ENCODE results near the gene IGF2.

IGF2 gene

DNA sequence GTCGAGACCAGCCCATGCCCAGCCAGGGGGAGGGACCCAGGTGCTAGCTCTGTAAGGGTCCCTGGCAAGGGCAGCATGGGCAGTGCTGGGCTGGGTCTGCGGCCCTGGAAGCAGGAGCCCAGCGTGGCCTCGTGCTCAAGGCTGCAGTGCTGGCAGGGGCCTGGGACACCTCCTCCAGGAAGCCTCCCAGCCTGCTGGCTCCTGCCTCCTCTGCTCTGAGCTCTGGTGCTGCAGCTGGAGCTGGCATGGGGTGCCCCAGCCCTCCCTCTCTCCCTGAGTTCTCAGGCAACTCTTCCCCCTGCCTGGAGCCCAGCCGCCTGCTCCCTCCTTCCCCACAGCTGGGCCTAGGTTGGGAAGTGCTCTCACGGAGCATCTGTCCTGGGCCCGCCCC, 15.0 kb upstream of the IGF2 start:
- no peak for DNase-seq

DNA sequence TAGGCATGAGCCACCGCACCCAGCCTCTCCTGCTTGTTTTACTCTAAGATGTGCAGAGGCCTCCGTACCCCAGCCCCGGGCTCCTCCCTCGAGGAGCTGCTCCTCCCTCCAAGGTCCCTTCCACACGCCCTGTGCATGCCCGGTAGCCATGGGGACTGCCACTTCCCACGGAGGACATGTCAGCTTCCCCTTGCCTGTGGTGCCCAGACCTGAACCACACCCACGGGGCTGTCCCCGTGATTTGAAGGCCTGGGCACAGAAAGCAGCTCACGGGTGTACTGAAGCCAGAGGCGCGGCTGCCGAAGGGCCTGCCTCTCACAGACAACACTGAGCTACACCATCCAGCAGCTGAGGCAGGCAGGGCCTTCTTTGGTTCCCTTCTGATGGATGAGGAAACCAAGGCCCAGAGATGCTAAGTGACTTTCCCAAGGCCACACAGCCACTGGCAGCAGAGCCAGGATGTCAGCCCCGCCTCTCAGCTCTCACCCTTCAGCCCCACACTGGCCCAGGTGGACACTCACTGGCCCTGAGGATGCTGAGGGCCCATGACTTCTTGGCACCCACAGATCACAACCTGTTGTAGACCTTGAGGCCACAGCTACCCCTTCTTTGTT, 14.5 kb upstream of the IGF2 start:
- no peak for DNase-seq

DNA sequence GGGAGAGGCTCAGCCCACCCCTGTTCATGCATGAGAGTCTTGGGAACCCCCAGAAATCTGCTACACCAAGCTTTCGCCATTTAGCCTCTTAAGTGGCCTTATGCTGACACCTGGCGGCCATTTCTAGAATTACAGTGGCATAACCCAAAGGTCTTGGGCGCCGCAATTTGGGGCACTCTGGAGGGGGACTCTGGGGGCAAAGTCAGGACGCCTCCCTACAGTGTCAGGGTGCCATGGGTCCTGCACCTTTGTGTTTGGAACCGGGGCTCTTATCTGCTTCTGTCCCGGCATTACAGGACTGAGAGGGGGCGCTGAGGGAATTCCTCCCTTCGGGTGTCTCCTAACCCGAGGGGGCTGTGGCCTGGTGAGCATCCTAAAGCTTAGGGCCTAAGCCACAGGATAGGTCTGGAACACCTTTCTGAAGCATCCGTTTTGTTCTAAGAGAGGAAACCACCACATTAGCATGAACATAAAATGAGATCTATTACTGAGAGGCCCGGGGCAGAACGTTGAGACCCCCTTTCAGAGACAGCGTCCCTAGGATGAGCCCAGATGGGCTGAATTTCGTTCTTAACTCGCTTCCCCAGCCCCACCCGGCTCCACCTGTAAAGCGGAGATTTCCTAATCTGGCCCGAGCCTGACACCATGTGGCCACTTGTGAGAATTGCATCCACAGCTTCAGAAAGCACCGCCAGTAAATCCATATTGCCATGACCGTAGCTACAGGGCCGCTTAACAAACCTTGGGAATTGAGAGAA, 12.5 kb upstream of the IGF2 start:
- DNase-seq: peak; percentile 78

DNA sequence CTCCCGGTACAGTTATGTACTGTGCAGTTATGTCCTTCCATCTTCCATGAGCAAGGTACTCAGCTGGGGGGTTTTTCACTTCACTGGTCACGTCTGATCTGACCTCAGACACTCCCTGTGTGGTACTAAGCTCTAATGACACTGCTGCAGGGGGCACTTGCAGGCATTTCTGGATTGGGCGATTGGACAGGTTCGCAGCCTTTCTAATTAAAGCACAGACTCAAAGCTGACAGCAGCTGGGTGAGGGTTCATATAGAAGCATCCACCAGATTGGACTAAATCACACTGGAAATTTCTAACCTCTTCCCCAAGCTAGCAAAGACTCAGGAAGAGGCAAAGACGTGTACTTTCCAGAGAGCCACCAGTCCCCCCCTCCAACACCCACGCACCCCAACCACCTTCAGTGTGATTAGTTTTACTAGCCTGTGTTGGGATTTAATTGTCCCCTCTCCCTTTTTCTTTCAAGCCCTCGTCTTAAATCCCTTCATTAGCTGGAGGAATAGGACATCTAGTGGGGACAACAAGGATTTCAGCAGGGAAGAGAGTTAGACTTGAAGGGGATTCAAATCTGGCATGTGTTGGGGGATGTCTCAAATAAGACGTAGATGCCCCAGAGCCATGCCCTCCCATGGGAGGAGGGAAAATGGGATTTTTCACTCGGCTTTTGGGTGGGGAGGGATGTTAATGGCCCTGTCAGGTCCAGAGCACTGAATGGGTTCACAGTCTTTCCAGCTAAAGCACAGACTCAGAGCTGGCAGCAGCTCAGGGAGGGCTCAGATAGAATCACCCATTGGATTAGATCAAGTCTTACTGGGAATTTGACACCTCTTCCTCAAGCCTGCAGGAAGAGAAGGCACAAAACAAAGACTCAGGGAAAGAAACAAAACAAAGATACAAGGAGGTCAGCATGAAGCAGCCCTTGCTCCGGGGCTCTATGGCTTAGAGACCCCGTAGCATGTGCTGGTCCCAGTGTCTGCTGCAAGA, 11.0 kb upstream of the IGF2 start:
- peak; percentile 71 for DNase-seq

DNA sequence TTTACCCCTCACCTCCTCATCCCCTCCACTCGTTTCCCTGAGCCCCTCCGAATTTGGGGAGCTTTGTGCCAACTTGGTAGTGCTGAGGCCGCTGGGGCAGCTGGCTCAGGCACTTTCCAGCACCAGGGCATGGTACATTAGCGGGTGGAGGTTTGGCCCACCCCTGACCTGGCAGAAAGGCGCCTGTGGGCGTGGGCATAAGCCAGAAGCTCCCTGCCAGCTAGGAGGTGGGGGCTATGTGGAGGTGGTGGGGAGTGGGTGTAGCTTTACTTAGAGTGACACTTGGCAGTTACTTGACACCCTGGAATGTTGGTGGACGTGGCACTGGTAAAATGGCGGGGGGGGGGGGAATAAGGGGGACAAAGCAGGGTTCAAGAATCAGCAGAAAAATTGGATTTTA, 10.3 kb upstream of the IGF2 start:
- no peak for DNase-seq

DNA sequence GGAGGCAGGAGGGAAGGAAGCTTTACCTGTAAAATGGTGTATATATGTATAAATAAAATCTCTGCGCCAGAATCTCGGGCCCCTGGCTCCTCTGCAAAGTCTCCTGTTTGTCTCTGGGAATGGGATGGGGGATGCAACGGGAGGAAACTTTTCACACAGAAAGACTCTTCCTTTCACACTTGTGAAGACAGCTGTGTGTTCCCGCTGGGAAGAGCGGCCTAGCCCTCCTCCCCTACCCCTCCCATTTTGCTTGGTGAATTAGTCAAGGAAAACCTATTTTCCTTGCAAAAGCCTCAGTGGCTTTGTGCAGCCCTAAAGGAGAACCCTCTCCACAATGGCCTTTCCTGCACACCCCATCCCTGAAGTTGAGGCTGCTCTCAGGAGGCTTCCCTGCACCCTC, 9.4 kb upstream of the IGF2 start:
- no peak for DNase-seq

DNA sequence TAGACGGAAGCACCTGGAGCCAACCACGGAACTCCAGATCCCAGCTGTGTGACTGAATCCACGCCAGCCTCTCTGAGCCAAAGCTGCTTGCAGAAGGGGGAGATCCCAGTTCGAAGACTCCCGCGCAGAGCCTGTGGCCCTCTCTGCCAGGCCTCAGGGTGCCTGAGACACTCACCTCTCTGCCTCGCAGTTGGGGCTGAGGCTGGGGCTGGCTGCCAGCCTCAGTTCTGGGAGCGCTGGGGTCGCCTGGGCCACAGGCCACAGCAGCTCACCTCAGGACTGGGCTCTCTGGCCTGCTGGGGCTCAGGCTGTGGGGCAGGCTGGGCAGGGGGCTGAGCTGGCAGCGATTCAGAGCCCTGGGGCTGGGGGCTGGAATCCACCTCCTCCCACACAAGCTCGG, 8.2 kb upstream of the IGF2 start:
- no peak for DNase-seq

DNA sequence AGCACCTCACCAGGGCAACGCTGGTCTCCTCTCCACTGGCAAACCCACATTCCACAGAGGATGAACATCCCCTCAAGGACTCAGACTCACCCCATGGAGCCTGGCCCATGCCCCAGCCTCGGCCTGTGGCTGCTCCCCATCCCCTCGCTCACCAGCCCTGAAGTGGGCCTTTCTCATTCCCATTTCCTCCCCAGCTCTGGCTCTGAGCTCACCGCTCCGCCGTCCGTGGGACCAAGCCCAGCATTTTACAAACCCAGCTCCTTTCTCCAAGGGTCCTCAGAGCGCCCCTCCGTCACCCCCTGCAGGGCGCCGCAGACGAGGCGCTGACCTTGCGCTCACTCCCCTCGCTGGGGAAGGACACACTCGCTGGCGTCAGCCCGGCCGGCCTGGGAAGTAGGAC, 6.9 kb upstream of the IGF2 start:
- DNase-seq: no peak

DNA sequence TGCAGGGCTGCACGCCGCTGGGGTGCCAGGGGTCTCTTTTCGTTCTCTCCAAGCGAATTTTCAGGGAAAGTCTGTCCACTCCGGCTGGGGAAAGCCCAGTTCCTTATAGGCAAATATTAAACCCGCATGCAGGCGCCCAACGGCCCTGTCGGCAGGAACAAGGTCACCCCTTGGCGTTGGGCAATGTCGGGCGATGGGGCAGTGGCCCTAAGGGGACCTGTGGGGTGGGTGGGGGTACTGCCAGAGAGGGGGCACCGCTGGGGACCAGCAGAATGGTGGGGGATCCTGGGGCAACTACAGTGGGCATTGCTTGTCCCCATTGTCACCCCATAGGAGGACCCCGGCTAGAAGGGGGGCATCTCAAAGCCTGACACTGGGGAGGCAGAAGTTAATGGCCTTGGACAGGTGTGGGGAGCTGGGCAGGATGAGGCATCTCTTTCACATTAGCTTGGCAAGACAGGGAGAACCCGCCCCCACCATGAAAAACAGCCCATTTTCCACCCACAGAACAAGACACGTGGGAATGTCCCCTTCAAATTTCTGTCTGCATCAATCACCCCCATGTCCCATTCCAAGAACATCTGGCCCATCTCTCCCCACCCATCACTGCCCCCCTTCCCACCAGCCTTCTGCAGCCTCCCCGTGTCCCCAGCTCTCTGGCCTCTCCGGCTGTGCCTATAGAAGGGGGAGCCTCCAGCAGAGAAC, 5.5 kb upstream of the IGF2 start:
- DNase-seq: no peak

DNA sequence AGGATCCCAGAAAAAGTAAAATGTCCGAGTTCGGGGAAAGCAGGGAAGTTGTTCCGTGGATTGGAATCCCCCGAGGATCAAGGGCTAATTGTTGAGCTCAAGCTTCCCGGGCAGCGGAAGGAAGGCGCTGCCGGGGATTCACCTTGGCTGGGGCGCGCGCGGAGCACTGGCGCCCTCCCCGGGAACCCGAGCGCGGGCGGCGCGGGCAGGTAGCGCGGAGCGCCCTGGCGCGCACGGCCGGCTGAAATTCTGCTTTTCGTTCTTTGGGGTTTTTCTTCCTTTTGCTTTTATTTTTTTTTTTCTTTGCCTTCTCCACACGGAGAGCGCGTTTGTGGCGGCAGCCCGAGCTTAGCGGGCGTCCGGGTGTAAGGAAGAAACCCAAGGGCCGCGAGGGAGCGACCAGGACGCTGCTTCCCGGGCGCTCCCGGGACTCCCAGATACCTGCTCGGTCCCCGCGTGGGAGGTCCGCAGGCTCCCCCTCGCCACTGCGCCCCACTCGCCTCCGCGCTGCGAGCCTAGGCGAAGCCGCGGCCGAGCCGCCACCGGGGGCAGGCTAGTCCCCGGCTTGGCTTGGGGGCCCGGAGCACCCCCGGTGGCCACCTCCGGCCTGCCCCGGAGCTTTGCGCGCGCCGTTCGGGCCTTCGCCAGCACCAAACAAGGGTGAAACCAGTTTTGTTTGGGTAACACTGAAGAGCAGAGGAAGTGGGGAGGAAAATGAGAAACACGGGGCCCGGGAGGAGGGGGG, 4.8 kb upstream of the IGF2 start:
- peak; percentile 86 for DNase-seq

DNA sequence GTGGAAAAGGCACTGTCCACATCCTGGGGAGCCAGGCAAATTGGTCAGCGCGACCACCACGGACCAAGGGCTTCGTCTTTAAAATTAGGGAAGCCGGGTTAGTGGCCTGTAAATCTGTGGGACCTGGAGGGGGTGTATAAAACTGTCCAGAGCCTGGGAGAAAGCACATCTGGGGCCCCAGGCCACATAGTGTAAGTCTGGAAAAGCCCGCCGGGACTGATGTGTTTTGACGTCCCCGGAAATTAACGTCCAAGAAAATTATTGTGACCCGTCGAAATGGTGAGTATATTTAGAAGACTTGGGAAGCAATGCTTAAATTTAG, 4.2 kb upstream of the IGF2 start:
- no peak for DNase-seq

DNA sequence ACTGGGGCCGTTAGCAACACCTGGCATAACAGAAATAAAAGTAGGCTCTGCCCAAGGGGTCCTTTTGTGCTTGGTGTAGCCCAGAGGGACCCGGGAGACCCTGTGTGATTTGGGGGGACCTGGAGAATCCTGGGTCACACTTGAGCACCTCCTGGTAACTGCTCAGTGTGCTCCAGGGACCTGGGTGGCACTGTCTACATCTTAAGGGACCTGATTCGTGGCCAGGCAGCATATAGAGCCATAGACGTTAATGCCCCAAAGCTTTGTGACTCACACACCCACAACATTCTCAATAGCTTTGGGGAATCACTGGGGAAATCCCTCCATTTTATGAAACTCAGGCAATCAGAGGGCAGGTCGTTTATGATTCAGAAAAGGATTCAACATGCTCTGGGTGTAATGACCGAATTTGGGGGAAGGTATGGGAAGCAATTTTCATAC, 3.6 kb upstream of the IGF2 start:
- no peak for DNase-seq

DNA sequence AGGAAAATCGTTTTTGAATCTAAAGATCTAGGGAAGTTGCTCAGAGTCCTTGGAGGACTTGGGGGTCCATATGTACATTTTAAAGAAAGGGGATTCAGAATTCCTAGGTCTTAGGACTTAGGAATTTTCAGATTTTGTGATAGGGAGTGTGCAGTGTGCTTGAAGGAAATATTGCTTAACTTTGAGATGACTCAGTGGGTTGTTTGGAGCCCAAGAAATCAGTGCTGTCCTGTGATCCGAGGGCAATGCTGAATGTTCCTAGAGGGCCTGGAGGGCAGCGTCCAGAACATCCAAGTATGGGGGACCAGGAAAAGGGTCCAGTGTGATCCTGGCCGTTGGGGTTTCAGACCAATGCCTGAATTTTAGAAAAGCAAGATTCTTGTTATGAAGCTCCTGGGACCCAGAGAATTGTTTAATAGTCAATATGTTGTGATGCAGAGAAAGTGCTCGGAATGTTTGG, 3.1 kb upstream of the IGF2 start:
- no peak for DNase-seq

DNA sequence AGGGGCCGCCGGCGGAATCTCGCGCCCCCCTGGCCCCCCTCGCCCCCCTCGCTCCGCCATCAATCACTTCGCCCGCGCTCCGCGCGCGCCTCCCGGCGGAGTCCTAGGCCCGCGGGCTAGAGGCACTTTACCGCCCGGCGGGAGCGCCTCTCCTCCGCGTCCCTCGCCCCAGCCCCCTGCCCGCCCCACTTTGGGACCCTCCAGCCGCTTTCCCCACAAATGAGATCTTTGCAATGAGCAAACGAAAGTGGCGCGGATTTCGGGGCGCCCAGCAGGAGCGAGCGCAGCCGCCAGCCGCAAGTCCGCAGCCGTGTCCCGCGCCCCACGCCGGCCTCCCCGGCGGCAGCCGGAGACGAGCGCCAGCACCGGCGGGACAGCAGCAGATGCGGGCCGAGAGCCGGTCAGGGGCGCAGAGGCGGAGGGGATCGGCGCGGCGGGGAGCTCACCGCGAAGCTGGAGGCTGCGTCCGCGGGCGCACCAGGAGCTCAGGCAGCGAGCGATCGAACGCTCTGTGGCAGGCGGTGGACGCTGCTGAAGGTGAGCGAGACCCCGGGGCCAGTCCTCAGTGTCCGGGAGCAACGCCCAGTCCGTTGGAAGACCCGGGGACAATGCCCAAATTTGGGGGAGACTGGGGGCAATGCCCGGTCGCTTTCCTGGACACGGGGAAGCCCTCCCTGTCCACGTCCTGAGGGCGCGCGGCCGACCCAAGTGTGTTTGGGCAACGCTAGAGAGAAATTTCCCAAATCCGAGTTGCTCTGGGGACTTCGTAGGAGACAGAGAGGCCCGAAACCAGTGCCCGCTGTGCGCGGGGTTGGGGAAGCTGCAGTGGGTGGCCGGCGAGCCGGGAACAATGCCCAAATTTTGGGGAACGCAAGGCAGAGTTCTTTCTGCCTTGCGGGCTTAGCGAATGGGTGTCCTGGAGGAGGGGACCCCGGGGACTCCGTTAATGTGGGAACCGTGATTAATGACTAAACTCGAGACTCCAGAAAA, 1.5 kb upstream of the IGF2 start:
- peak; percentile 84 for DNase-seq

DNA sequence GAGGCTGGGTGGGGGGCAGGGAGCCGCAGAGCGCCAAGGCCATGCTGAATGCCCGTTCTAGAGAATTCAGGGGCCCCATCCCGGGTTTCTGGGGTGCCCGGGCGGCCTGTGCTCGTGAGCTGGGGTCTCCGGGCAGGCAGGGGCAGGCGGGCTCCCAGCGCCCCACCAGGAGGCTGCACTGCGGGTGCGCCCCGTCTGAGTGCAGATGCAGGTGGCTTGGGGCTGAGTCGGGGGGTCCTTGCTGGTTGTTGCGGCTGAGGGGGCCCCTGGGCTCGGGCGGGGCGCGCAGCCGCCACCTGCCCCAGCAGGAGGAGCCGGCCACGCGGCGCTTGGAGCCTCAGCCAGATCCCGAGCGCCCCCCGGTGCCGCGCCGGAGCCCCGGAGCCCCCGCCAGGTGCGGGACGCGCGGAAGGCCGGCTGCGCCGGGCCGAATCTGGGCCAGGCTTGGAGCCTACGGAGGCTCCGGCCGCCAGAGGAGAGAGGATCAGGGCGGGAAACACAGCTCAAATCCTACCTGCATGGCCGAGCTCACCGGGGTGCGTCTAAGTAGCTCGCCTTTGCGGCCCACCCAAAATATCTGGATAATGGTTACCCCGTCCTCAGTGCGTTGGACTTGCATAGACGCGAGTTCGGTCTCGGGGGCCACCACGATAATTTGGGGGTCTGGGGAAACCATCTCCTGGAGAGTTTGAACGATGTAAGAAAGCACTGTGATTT, 590 bp upstream of the IGF2 start:
- peak; percentile 81 for DNase-seq

DNA sequence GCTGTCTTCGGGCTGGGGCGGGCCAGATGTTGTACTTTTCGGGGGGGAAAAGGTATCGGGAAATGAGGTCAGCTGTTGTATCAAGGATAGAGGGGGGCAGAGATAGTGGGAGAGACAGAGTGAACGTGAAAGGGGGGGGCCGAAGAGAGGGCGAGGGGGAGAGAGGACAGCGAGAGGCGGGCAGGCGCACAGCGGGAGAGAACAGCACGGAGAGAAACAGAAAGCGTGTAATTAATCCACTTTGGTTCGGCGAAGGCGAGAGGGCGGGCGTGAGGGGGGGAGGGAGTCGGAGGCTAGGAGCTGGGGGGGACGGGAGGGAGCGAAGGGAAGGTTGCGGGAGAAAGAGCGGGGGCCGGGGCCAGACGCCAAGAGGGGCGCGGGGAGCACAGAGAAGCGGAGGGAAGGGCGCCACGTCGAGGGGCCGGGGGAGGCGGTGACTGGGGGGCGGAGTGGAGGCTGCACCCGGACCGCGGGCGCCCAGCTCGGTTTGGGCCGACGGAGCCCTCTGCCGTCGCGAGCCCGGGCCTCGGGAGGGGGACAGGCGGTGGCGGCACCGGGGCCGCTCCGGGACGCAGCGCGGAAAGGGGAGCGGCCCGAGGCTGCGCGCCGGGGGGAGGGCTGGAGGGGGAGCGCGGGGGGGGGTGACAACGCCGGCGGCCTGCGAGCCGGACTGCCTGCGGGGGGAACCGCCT, 612 bp downstream of the IGF2 start:
- DNase-seq: no peak

DNA sequence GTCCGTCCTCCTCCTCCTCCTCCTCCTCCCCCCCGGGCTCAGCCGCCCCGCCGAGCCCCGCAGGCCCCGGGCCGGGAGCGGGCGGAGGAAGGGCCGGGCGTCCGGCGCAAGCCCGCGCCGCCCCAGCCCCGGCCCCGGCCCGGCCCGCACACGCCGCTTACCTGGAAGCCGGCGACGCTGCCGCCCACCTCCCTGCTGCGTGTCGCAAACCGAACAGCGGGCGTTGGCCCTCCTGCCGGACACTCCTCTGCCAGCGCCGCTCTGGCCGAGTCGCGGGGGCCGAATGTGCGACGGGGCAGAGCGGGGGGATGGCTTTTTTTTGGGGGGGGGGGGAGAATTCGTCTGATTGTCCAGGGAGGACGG, 1.1 kb downstream of the IGF2 start:
- DNase-seq: no peak

DNA sequence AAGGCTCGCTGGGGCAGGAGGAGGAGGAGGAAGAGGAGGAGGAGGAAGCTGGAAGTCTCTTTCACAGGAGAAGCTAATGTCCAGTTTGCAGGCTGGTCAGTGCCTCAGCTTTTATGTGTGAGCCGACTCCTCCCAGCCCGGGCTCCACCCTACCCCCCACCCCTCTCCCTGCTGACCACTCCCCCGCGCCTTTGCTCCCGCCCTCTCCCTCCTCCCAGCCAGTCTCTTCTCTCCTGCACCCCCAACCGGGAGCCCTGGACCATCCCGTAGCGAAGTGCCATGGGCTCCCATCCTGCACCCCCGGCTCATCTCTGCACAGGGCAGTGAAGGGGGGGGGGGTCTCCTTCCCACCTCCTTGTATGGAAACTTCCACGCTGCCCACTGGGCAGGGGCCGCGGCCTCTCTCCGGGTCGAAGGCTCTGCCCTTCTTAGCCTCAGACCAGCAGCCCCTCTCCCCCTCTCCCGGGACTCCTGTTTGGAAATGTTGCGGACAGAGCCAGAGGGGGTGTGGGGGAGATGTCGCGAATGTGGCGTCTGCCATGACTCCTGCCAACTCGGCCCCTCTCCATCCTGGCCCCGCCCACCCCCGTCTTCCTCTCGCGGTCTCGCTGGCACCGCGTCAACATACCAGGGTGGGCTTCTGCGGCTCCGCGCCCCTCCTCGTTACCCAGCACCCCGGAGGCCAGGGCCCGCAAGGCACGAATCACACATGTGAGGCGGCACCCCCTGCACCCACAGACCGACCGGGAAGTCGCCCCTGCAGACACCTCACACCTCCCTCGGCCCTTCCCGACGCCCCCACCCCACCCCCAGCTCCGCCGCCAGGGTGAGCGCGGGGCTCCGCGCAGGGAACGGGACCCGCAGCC, 1.8 kb downstream of the IGF2 start:
- DNase-seq: peak; percentile 85

DNA sequence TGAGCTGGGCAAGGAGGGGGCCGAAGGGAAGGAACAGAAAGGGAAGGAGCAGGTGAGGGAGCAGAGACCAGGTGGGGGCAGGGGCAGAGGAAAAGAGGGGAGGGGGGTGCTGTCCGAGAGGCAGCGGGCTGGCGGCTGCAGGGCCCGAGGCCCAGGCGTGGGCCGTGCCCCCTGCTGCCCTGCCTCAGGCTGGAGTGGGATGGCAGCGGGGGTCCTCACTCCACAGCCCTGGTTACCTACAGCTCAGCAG, 2.3 kb downstream of the IGF2 start:
- DNase-seq: no peak
